WTC11 (cell line): Measurements from ENCODE around the gene IL1RAPL2.

Experiments used
- ATF1 ChIP-seq: sonication (generic); formaldehyde crosslinking; IDR thresholded peaks from 2 replicates; pipeline ENCODE4 v1.8.1; 2023; ENCODE audit warnings: mild to moderate bottlenecking, moderate library complexity, missing genetic modification reagents
- CREB1 ChIP-seq: sonication (generic); formaldehyde crosslinking; IDR thresholded peaks from 2 replicates; pipeline ENCODE4 v1.8.0; 2023; ENCODE audit warnings: mild to moderate bottlenecking, missing genetic modification reagents
- E2F1 ChIP-seq: sonication (generic); formaldehyde crosslinking; IDR thresholded peaks from 2 replicates; pipeline ENCODE4 v1.8.0; 2022; ENCODE audit warnings: mild to moderate bottlenecking, missing genetic modification reagents
- IRF2 ChIP-seq: sonication (generic); formaldehyde crosslinking; IDR thresholded peaks from 2 replicates; pipeline ENCODE4 v1.8.0; 2022; ENCODE audit warnings: low read depth, missing genetic modification reagents, borderline replicate concordance
- RELA ChIP-seq: sonication (generic); formaldehyde crosslinking; IDR thresholded peaks from 2 replicates; pipeline ENCODE4 v1.8.1; 2022; ENCODE audit warnings: missing genetic modification reagents, mild to moderate bottlenecking, borderline replicate concordance
- SP1 ChIP-seq: sonication (generic); formaldehyde crosslinking; conservative IDR thresholded peaks from 2 replicates; pipeline ENCODE4 v1.8.1; 2022; ENCODE audit warnings: missing genetic modification reagents
- TEAD4 ChIP-seq: sonication (generic); formaldehyde crosslinking; IDR thresholded peaks from 2 replicates; pipeline ENCODE4 v1.8.0; 2022; ENCODE audit warnings: mild to moderate bottlenecking, missing genetic modification reagents
- ZBTB21 ChIP-seq: sonication (generic); formaldehyde crosslinking; IDR thresholded peaks from 2 replicates; pipeline ENCODE4 v1.8.1; 2023; ENCODE audit warnings: mild to moderate bottlenecking, missing genetic modification reagents, borderline replicate concordance
- ZNF317 ChIP-seq: sonication (generic); formaldehyde crosslinking; IDR thresholded peaks from 2 replicates; pipeline ENCODE4 v1.8.1; 2023; ENCODE audit warnings: low read depth, mild to moderate bottlenecking, moderate library complexity, missing genetic modification reagents, borderline replicate concordance
- TF ChIP-seq, protein P1 (sequence below): fragments of 200-600 bp; IDR thresholded peaks from 2 replicates; pipeline ENCODE4 v1.8.0; 2022; ENCODE audit warnings: antibody characterized with exemption
- TF ChIP-seq, protein P2 (sequence below): sonication (generic); formaldehyde crosslinking; IDR thresholded peaks from 2 replicates; pipeline ENCODE4 v1.8.1; 2022; ENCODE audit warnings: mild to moderate bottlenecking, missing genetic modification reagents, moderate library complexity, borderline replicate concordance

DNA sequence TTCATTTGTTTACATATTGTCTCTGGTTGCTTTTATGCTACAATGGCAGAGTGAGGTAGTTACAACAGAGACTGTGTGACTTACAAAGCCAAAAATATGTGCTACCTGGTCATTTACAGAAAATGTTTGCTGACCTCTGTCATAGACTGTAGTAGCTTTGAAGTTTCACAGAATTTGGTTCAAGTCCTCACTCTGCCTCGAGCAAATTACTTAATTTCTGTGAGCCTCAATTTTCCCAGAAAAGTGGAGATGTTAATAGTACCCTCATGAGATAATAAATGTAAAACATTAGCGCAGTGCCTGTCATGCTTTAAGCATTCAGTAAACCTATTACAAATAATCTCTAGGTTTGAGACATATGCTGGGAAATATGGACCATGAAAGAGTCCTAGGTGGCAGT is 1237.9 kb downstream of the IL1RAPL2 start:
- TF ChIP-seq, protein P1, sequence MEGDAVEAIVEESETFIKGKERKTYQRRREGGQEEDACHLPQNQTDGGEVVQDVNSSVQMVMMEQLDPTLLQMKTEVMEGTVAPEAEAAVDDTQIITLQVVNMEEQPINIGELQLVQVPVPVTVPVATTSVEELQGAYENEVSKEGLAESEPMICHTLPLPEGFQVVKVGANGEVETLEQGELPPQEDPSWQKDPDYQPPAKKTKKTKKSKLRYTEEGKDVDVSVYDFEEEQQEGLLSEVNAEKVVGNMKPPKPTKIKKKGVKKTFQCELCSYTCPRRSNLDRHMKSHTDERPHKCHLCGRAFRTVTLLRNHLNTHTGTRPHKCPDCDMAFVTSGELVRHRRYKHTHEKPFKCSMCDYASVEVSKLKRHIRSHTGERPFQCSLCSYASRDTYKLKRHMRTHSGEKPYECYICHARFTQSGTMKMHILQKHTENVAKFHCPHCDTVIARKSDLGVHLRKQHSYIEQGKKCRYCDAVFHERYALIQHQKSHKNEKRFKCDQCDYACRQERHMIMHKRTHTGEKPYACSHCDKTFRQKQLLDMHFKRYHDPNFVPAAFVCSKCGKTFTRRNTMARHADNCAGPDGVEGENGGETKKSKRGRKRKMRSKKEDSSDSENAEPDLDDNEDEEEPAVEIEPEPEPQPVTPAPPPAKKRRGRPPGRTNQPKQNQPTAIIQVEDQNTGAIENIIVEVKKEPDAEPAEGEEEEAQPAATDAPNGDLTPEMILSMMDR: no peak
- TF ChIP-seq ATF1 (CRISPR knock-in tag) (no peak), RELA (no peak), CREB1 (CRISPR knock-in tag) (no peak), SP1 (CRISPR knock-in tag) (no peak), E2F1 (CRISPR knock-in tag) (no peak), ZBTB21 (no peak), IRF2 (CRISPR knock-in tag) (no peak), TEAD4 (CRISPR knock-in tag) (no peak), ZNF317 (CRISPR knock-in tag) (no peak)
- TF ChIP-seq, protein P2, sequence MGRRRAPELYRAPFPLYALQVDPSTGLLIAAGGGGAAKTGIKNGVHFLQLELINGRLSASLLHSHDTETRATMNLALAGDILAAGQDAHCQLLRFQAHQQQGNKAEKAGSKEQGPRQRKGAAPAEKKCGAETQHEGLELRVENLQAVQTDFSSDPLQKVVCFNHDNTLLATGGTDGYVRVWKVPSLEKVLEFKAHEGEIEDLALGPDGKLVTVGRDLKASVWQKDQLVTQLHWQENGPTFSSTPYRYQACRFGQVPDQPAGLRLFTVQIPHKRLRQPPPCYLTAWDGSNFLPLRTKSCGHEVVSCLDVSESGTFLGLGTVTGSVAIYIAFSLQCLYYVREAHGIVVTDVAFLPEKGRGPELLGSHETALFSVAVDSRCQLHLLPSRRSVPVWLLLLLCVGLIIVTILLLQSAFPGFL: no peak
